GM12873 (cell line): Measurements from ENCODE around the gene SYNJ2.

Experiments used
- CTCF ChIP-seq: IDR thresholded peaks from 2 replicates; pipeline ENCODE4 v1.5.1; 2012; ENCODE audit warnings: low read depth, mild to moderate bottlenecking, moderate library complexity, low read length, control low read depth; ENCODE audit not compliant: insufficient read depth; ENCODE audit errors: missing control alignments

SYNJ2 gene

GRCh38 chr6:158060455-158061360, 79.0 kb downstream of the SYNJ2 start:
- TF ChIP-seq CTCF, result no peak

- no peak for TF ChIP-seq CTCF
These were observed 79.7 kb downstream of the SYNJ2 start for GRCh38 chr6:158061361-158061708.

- no peak for TF ChIP-seq CTCF
These were observed 80.2 kb downstream of the SYNJ2 start for GRCh38 chr6:158061709-158062461.

- no peak for TF ChIP-seq CTCF
These were observed 82.1 kb downstream of the SYNJ2 start for GRCh38 chr6:158063736-158064135.

GRCh38 chr6:158064725-158065251, 83.1 kb downstream of the SYNJ2 start:
- no peak for TF ChIP-seq CTCF

- no peak for TF ChIP-seq CTCF
These were observed 84.6 kb downstream of the SYNJ2 start for GRCh38 chr6:158066136-158066781.
